ENCODE results near the gene EYA2.

The EYA2 gene

DNA sequence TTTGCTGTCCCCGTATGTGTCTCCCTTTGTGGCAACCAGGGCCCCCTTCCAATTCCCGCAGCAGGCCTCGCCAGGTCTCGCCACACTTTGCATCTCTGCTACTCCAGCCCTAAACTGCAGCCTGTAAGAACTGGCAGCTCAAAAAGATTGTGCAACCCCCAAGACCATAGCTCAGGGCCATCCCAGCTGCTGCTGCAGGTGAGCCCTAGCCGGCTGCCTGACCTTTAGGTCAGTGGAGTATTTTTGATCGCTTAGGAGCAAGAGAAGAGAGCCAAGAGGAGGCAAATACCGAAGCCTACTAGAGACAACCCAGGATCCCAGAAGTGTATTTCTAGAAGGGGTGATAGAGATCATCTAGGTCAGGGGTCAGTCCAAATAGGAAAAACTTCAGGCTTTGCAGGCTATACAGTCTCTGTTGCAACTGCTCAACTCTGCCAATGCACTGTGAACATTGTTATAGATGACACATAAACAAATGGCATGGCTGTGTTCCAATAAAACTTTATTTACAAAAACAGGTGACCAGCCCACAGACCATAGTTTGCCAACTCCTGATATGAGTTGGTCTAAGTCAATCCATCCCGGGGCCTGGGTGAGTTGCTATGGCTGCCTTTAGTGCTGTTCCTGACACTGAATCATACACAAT, 138.4 kb downstream of the EYA2 start:
- TF ChIP-seq, protein P1, sequence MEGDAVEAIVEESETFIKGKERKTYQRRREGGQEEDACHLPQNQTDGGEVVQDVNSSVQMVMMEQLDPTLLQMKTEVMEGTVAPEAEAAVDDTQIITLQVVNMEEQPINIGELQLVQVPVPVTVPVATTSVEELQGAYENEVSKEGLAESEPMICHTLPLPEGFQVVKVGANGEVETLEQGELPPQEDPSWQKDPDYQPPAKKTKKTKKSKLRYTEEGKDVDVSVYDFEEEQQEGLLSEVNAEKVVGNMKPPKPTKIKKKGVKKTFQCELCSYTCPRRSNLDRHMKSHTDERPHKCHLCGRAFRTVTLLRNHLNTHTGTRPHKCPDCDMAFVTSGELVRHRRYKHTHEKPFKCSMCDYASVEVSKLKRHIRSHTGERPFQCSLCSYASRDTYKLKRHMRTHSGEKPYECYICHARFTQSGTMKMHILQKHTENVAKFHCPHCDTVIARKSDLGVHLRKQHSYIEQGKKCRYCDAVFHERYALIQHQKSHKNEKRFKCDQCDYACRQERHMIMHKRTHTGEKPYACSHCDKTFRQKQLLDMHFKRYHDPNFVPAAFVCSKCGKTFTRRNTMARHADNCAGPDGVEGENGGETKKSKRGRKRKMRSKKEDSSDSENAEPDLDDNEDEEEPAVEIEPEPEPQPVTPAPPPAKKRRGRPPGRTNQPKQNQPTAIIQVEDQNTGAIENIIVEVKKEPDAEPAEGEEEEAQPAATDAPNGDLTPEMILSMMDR (IDR thresholded peaks at IDR 0.05): no peak

DNA sequence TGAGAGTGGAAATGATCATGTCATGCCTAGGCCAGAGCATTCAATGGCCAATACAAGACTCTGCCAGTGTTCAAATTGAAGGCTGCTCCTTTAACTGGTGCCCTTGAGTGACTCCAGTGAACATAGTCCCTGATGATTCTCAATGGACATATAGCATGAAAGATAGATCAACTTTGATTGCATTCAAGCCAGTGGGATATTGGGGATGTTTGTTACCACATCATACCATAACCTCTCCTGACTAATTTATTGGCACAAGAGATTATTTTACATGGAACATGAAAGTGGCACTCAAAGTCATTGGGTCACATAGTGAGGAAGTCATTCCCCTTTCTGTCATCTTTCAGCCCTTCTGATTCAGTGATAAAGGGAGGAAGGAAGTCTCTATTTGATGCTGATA, 139.0 kb downstream of the EYA2 start:
- TF ChIP-seq, protein P1 (IDR thresholded peaks at IDR 0.05): no peak

DNA sequence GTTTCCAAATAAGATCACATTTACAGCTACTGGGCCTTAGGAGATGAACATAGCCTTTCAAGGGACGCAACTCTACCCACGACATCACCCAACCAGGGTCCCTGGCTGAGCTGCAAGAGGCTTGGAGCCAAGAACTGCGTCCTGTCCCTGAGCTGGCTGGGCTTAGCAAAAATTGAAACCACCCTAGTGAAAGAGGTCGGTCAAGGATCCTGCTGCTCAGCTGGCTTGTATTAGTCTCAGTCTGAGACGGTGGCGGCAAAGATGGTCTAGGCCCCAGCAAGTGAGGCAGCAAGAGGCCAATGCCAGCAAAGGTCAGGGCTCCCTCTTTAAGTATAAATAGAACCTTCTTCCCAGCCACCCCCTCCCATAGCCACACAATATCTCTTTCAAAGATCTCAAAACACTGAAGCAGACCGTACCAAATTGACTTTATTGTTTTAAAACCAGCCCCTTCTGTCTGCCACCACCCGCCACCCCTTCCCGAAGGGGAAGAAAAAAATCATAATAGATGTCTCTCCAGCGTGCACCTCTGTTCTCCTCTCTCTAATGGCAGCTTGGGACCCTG, 140.5 kb downstream of the EYA2 start:
- TF ChIP-seq, protein P1 (IDR thresholded peaks at IDR 0.05): no peak

DNA sequence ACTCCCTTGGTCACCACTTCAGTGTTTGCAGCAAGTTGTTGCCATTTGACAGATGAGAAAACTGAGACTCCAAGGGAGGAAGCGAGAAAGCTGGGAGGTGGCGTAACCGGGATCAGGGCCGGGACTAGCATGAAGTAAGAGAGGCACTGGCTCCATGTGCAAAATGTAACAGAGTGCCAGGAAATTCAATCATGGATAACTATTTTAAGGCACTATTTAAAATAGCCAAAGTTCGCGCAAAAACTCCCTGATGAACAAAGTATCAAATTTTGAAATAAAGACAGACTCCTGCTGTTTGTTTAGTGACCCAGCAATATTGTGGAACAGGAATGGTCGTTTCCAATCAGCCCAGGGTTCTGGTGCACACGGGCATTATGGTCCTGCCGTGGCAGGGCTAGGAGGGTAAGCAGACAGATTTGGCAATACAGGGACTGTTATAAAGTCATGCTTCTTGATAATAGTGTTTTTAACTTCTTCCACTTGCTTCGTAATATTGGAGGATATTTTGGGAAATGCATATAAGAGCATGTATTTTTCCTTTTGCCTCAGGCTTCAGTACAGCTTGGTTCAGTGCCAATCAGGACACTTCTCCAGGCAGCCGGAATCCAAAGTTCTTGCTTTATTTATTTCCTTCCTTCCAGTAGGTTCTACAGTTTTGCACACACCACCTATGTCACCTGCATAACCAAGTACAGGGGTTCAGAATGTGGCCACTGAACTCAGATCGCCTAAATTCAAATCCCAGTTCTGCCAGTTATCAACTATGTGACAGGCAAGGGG, 141.6 kb downstream of the EYA2 start:
- TF ChIP-seq, protein P1 (IDR thresholded peaks at IDR 0.05): no peak

DNA sequence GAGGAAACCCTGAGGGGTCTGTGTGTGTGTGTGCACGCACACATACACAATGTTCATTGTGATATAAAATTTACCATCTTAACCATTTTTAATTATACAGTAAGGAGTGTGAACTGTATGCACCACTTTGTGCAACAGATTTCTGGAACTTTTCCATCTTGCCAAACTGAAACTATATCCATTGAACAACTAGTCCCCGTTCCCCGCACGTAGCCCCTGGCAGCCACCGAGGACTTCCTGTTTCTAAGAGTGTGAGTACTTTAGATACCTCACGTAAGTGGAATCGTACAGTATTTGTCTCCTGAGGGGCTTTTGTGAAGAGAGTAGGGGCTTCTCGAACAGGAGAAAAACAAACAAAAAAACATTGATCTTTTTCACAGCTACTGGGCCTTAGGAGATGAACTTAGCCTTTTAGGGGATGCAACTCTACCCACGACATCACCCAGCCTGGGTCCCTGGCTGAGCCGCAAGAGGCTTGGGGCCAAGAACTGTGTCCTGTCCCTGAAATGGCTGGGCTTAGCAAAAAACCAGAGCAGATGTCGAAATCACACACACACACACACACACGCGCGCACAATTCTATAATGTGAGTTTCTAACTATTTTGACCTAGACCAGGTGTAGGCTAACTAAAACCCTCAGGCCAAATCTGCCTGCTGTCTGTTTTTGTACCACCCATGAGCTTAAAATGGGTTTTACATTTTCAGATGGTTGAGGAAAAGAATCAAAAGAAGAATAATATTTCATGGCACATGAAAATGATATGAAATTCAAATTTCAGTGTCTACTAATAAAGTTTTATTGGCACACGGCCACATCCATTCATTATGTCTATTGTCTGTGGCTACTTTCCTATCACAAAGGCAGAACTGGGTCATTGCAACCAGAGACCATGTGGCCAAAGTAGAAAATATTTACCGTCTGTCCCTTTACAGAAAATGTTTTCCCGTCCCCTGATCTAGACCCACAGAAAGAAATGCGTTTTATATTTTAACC, 144.2 kb downstream of the EYA2 start:
- TF ChIP-seq, protein P1 (IDR thresholded peaks at IDR 0.05): no peak

DNA sequence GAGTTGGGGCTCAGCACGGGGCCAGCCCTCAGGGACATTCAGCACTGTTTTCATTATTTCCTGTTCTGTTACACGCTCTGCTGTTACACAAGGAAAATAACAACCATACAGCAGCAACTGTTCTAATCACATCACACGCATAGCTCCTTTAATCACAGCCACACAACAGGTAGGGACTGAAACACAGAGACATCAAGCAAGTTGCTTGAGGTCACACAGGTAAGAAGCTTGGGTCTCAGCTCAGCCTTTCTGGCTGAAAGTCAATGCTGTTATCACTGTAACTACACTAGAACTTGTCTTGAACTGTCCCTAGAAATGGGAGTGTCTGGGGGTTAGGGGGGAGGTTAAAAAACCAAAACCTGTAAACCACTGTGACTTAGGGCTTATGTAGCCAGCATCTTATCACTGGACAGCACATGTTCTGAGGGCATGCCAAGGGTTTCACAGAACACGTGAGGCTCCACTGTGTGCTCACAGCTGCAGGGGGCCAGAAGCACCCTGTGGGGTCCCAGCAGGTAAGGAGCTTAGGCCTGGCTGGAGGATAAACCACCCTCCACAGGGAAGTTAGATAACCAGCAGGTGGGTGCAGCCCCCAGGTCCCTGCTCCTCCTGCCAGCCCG, 146.0 kb downstream of the EYA2 start:
- TF ChIP-seq, protein P1 (IDR thresholded peaks at IDR 0.05): no peak

Data from LNCAP (cell line).